WTC11 (cell line): Measurements from ENCODE around the gene EHF. TPM values are rescaled to one million over a fixed set of nuclear protein-coding genes. Genes with fewer than 3 reads are reported as not detected.

Experiments used
- ATAC-seq: fragments of 200-7000 bp; cut with Tn5 transposase; 2 replicates; pipeline ENCODE4 v1.10.0; 2021; ENCODE audit warnings: mild to moderate bottlenecking, moderate library complexity
- CTCF ChIA-PET: fragments of 300-600 bp; sonication (Branson Sonifier 250); formaldehyde crosslinking; loops from one replicate; lab custom pipeline; 2021; ENCODE audit warnings: antibody characterized with exemption; lab: Charles Lee
- POLR2A ChIA-PET: fragments of 350-600 bp; sonication (Branson Sonifier 250); formaldehyde crosslinking; loops from one replicate; lab custom pipeline; 2021; ENCODE audit warnings: antibody characterized with exemption; lab: Charles Lee
- DNase-seq: peaks from one replicate; pipeline ENCODE4 v3.0.0; 2021; ENCODE audit warnings: low spot score
- H3K27ac Mint-ChIP-seq: 2 replicates; pipeline ENCODE4 v1.8.0; 2021; ENCODE audit warnings: mixed read lengths
- H3K27me3 Mint-ChIP-seq: 2 replicates; pipeline ENCODE4 v1.8.0; 2021; ENCODE audit warnings: low read depth, mild to moderate bottlenecking, moderate library complexity, mixed read lengths
- H3K36me3 Mint-ChIP-seq: 2 replicates; pipeline ENCODE4 v1.8.0; 2021; ENCODE audit warnings: mixed read lengths
- H3K4me1 Mint-ChIP-seq: 2 replicates; pipeline ENCODE4 v1.8.0; 2022; ENCODE audit warnings: mixed read lengths
- H3K4me3 Mint-ChIP-seq: 2 replicates; pipeline ENCODE4 v1.8.0; 2021; ENCODE audit warnings: mild to moderate bottlenecking, moderate library complexity, mixed read lengths
- H3K9me3 Mint-ChIP-seq: 2 replicates; pipeline ENCODE4 v1.8.0; 2021; ENCODE audit warnings: mixed read lengths
- ATF1 ChIP-seq: sonication (generic); formaldehyde crosslinking; IDR thresholded peaks from 2 replicates; pipeline ENCODE4 v1.8.1; 2023; ENCODE audit warnings: mild to moderate bottlenecking, moderate library complexity, missing genetic modification reagents
- ATF2 ChIP-seq: sonication (generic); formaldehyde crosslinking; IDR thresholded peaks from 2 replicates; pipeline ENCODE4 v1.8.1; 2022; ENCODE audit warnings: low read depth, missing genetic modification reagents, borderline replicate concordance
- CBFB ChIP-seq: sonication (generic); formaldehyde crosslinking; IDR thresholded peaks from 2 replicates; pipeline ENCODE4 v1.8.1; 2022; ENCODE audit warnings: mild to moderate bottlenecking, low read depth, missing genetic modification reagents
- CREB1 ChIP-seq: sonication (generic); formaldehyde crosslinking; IDR thresholded peaks from 2 replicates; pipeline ENCODE4 v1.8.0; 2023; ENCODE audit warnings: mild to moderate bottlenecking, missing genetic modification reagents
- ELF4 ChIP-seq: sonication (generic); formaldehyde crosslinking; IDR thresholded peaks from 2 replicates; pipeline ENCODE4 v1.8.1; 2022; ENCODE audit warnings: low read depth, mild to moderate bottlenecking, moderate library complexity, missing genetic modification reagents
- ESRRA ChIP-seq: sonication (generic); formaldehyde crosslinking; IDR thresholded peaks from 2 replicates; pipeline ENCODE4 v1.8.1; 2022; ENCODE audit warnings: mild to moderate bottlenecking, missing genetic modification reagents, borderline replicate concordance
- FOXK1 ChIP-seq: sonication (generic); formaldehyde crosslinking; IDR thresholded peaks from 2 replicates; pipeline ENCODE4 v1.8.0; 2022; ENCODE audit warnings: mild to moderate bottlenecking, moderate library complexity, missing genetic modification reagents
- GTF2I ChIP-seq: fragments of 250-450 bp; sonication (Bioruptor Pico); conservative IDR thresholded peaks from 2 replicates; pipeline ENCODE4 v1.4.0; 2021; ENCODE audit warnings: mild to moderate bottlenecking
- JUN ChIP-seq: sonication (generic); formaldehyde crosslinking; IDR thresholded peaks from 2 replicates; pipeline ENCODE4 v1.8.0; 2023; ENCODE audit warnings: mild to moderate bottlenecking, missing genetic modification reagents
- MAX ChIP-seq: sonication (generic); formaldehyde crosslinking; IDR thresholded peaks from 2 replicates; pipeline ENCODE4 v1.8.0; 2022; ENCODE audit warnings: mild to moderate bottlenecking, missing genetic modification reagents
- MYBL2 ChIP-seq: sonication (generic); formaldehyde crosslinking; IDR thresholded peaks from 2 replicates; pipeline ENCODE4 v1.8.1; 2023; ENCODE audit warnings: mild to moderate bottlenecking, moderate library complexity, missing genetic modification reagents
- NR2C2 ChIP-seq: sonication (generic); formaldehyde crosslinking; IDR thresholded peaks from 2 replicates; pipeline ENCODE4 v1.8.0; 2022; ENCODE audit warnings: mild to moderate bottlenecking, missing genetic modification reagents
- PRDM15 ChIP-seq: sonication (generic); formaldehyde crosslinking; IDR thresholded peaks from 2 replicates; pipeline ENCODE4 v1.8.0; 2022; ENCODE audit warnings: missing genetic modification reagents
- PREB ChIP-seq: sonication (generic); formaldehyde crosslinking; IDR thresholded peaks from 2 replicates; pipeline ENCODE4 v1.8.1; 2022; ENCODE audit warnings: mild to moderate bottlenecking, missing genetic modification reagents, moderate library complexity, borderline replicate concordance
- PRRX2 ChIP-seq: fragments of 250-450 bp; sonication (Bioruptor Pico); IDR thresholded peaks from 2 replicates; pipeline ENCODE4 v1.8.0; 2021; ENCODE audit warnings: mild to moderate bottlenecking
- RORB ChIP-seq: fragments of 250-450 bp; sonication (Bioruptor Pico); IDR thresholded peaks from 2 replicates; pipeline ENCODE4 v1.9.0; 2021; ENCODE audit warnings: mild to moderate bottlenecking
- STAT6 ChIP-seq: sonication (generic); formaldehyde crosslinking; conservative IDR thresholded peaks from 2 replicates; pipeline ENCODE4 v1.8.1; 2023; ENCODE audit warnings: mild to moderate bottlenecking, low read depth, missing genetic modification reagents, moderate library complexity
- TCF7 ChIP-seq: sonication (generic); formaldehyde crosslinking; IDR thresholded peaks from 2 replicates; pipeline ENCODE4 v1.8.0; 2022; ENCODE audit warnings: mild to moderate bottlenecking, low read depth, missing genetic modification reagents, moderate library complexity
- TEAD4 ChIP-seq: sonication (generic); formaldehyde crosslinking; IDR thresholded peaks from 2 replicates; pipeline ENCODE4 v1.8.0; 2022; ENCODE audit warnings: mild to moderate bottlenecking, missing genetic modification reagents
- ZBTB43 ChIP-seq: sonication (generic); formaldehyde crosslinking; IDR thresholded peaks from 2 replicates; pipeline ENCODE4 v1.8.1; 2023; ENCODE audit warnings: mild to moderate bottlenecking, missing genetic modification reagents
- ZNF121 ChIP-seq: sonication (generic); formaldehyde crosslinking; IDR thresholded peaks from 2 replicates; pipeline ENCODE4 v1.8.0; 2023; ENCODE audit warnings: missing genetic modification reagents
- ZNF138 ChIP-seq: sonication (generic); formaldehyde crosslinking; conservative IDR thresholded peaks from 2 replicates; pipeline ENCODE4 v1.8.1; 2022; ENCODE audit warnings: mild to moderate bottlenecking, moderate library complexity, missing genetic modification reagents
- ZNF263 ChIP-seq: sonication (generic); formaldehyde crosslinking; IDR thresholded peaks from 2 replicates; pipeline ENCODE4 v1.8.1; 2022; ENCODE audit warnings: low read depth, mild to moderate bottlenecking, moderate library complexity, missing genetic modification reagents
- ZNF416 ChIP-seq: fragments of 250-450 bp; sonication (Bioruptor Pico); IDR thresholded peaks from 2 replicates; pipeline ENCODE4 v1.9.0; 2021; ENCODE audit warnings: mild to moderate bottlenecking, inconsistent platforms
- ZNF671 ChIP-seq: fragments of 250-450 bp; sonication (Bioruptor Pico); IDR thresholded peaks from 2 replicates; pipeline ENCODE4 v1.8.0; 2021; ENCODE audit warnings: mild to moderate bottlenecking
- total RNA-seq: library from RNA; stranded (reverse); gene quantifications from 3 replicates; pipeline ENCODE4 v1.2.3, GENCODE V29; 2021

The EHF gene
- total RNA-seq, 1 experiment from 2014 or later: 0.46 TPM

- H3K4me1 Mint-ChIP-seq: peaks cover 14% of the 10 kb centered on the region
- H3K27ac Mint-ChIP-seq: no peak overlapping the region
- DNase-seq (no peak), ATAC-seq (no peak)
- TF ChIP-seq TCF7 (no peak), PRDM15 (CRISPR knock-in tag) (no peak), ZNF121 (no peak), ZBTB43 (CRISPR knock-in tag) (no peak), NR2C2 (CRISPR knock-in tag) (no peak), PRRX2 (CRISPR knock-in tag) (no peak)
- POLR2A ChIA-PET: no interaction called here
- no peaks in the 10 kb centered on the region for H3K27me3 Mint-ChIP-seq
- CTCF ChIA-PET: no interaction called here
- H3K36me3 Mint-ChIP-seq: no peaks in the 10 kb centered on the region
- no peaks in the 10 kb centered on the region for H3K9me3 Mint-ChIP-seq
- H3K4me3 Mint-ChIP-seq: no peak overlapping the region
Measured at GRCh38 chr11:34631297-34631696, 10.4 kb downstream of the EHF start.

- ChIA-PET POLR2A (no interaction called here), CTCF (no interaction called here)
- no peak for ATAC-seq
- H3K27ac Mint-ChIP-seq: no peak overlapping the region
- H3K9me3 Mint-ChIP-seq: no peaks in the 10 kb centered on the region
- no peaks in the 10 kb centered on the region for H3K36me3 Mint-ChIP-seq
- TF ChIP-seq ZNF121: no peak
- no peak for TF ChIP-seq ZNF416 (CRISPR knock-in tag)
- no peak for TF ChIP-seq MYBL2
- no peak for TF ChIP-seq ZNF263
- TF ChIP-seq JUN (CRISPR knock-in tag): no peak
- TF ChIP-seq ATF2 (CRISPR knock-in tag): no peak
- TF ChIP-seq STAT6 (CRISPR knock-in tag): no peak
- no peak for TF ChIP-seq RORB
- no peak for TF ChIP-seq CBFB (CRISPR knock-in tag)
- TF ChIP-seq ELF4 (CRISPR knock-in tag): no peak
- no peak for TF ChIP-seq ATF1 (CRISPR knock-in tag)
- no peak for TF ChIP-seq TEAD4 (CRISPR knock-in tag)
- no peak for TF ChIP-seq MAX
- no peak for TF ChIP-seq GTF2I (CRISPR knock-in tag)
- no peak for TF ChIP-seq CREB1
- no peak for TF ChIP-seq ZNF138
- TF ChIP-seq FOXK1 (CRISPR knock-in tag): no peak
- TF ChIP-seq PREB: no peak
- no peak for TF ChIP-seq ZNF671 (CRISPR knock-in tag)
- TF ChIP-seq ESRRA (CRISPR knock-in tag): no peak
- TF ChIP-seq, all 79 proteins: peak for 0
- H3K4me1 Mint-ChIP-seq: peaks cover 14% of the 10 kb centered on the region
- DNase-seq: no peak
- H3K27me3 Mint-ChIP-seq: no peaks in the 10 kb centered on the region
- H3K4me3 Mint-ChIP-seq: no peak overlapping the region
Measured at GRCh38 chr11:34631737-34632104, 10.8 kb downstream of the EHF start.
